Bronchial epithelial cell (primary cell): ENCODE measurements around the gene FAM3B. TPM values are rescaled to one million over a fixed set of nuclear protein-coding genes. Genes with fewer than 3 reads are reported as not detected.

Source experiments
- DNase-seq: peaks from one replicate; pipeline ENCODE4 v3.0.0-alpha.2; 2010; ENCODE audit warnings: low read depth
- FAIRE-seq: peaks from 2 replicates; lab custom pipeline; 2011; peaks lifted over from hg19 to GRCh38; lab: Jason Lieb, UNC
- H3K27me3 ChIP-seq: 2 replicates; pipeline ENCODE4 v1.5.1; 2011; ENCODE audit warnings: low read length; ENCODE audit not compliant: control insufficient read depth, insufficient read depth
- H3K36me3 ChIP-seq: 2 replicates; pipeline ENCODE4 v1.5.1; 2011; ENCODE audit warnings: low read length; ENCODE audit not compliant: control insufficient read depth, insufficient read depth
- H3K4me3 ChIP-seq: 2 replicates; pipeline ENCODE4 v1.5.1; 2011; ENCODE audit warnings: mild to moderate bottlenecking, low read depth, low read length, control low read depth
- CTCF ChIP-seq: IDR thresholded peaks from 2 replicates; pipeline ENCODE4 v1.5.1; 2011; ENCODE audit warnings: mild to moderate bottlenecking, moderate library complexity, low read length, control low read depth, inconsistent platforms; ENCODE audit not compliant: insufficient read depth, severe bottlenecking
- total RNA-seq: library from RNA; depleted of rRNA; stranded (reverse); fragments of >200 nt; gene quantifications from 2 replicates; pipeline ENCODE4 v1.2.1, GENCODE V29; 2014

The FAM3B gene
- total RNA-seq, 1 donor from 2014 or later = not detected

GRCh38 chr21:41396558-41397075 is 80.0 kb downstream of the FAM3B start:
- peak; percentile 41 for DNase-seq
- no peak for FAIRE-seq

GRCh38 chr21:41397471-41397891 is 80.9 kb downstream of the FAM3B start:
- FAIRE-seq = no peak
- H3K36me3 ChIP-seq = no peaks in the 10 kb centered on the region
- no peak overlapping the region for H3K4me3 ChIP-seq
- no peak for DNase-seq
- no peak for TF ChIP-seq CTCF
- no peaks in the 10 kb centered on the region for H3K27me3 ChIP-seq

More at GRCh38 chr21:41396558-41397075, 80.0 kb downstream of the FAM3B start:
- no peaks in the 10 kb centered on the region for H3K36me3 ChIP-seq
- H3K27me3 ChIP-seq = no peaks in the 10 kb centered on the region
- no peak for TF ChIP-seq CTCF
- no peak overlapping the region for H3K4me3 ChIP-seq

DNA sequence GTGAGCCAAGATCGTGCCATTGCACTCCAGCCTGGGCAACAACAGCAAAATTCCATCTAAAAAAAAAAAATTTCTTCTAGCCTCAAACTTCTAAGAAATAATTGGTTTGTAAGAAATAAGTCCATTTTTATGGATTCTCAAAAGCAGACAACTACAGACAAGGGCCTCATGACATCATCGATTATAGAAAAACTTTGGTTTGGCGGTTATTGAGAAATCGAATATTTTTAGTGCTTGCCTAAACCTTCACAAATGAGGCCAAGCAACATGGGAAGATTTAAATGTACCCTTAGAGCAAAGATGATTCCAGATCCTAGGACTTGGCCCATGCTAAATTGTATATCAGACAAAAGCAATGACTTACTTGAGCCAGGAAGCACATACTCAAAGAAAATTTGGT is 81.7 kb downstream of the FAM3B start:
- Histone ChIP-seq H3K27me3 (peaks cover 1% of the 10 kb centered on the region), H3K4me3 (no peak overlapping the region), H3K36me3 (no peaks in the 10 kb centered on the region)
- TF ChIP-seq CTCF = no peak
- FAIRE-seq (no peak), DNase-seq (no peak)

GRCh38 chr21:41398831-41399230 is 82.2 kb downstream of the FAM3B start:
- Histone ChIP-seq H3K27me3 (peaks cover 1% of the 10 kb centered on the region), H3K4me3 (no peak overlapping the region), H3K36me3 (no peaks in the 10 kb centered on the region)
- no peak for FAIRE-seq
- DNase-seq = no peak
- no peak for TF ChIP-seq CTCF

GRCh38 chr21:41399246-41399800 is 82.7 kb downstream of the FAM3B start:
- FAIRE-seq (no peak), DNase-seq (no peak)
- no peak overlapping the region for H3K4me3 ChIP-seq
- TF ChIP-seq CTCF = no peak
- H3K27me3 ChIP-seq = peaks cover 1% of the 10 kb centered on the region
- no peaks in the 10 kb centered on the region for H3K36me3 ChIP-seq

DNA sequence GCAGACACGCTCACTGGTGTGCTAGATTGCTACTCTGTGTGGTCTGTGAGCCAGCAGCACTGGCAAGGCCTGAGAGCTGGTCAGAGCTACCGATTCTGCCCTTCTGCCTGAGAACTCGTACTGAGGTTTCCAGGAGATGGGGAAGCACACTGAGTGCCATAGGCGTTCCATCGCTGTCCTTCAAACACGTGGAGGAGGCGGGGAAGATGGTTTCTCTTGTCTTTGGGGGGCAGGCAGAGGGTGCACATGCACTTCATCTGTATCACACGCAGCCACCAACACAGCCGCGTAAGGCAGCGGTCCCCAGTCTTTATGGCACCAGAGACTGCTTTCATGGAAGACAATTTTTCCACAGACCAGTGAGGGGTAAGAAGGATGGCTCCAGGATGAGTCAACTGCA is 85.6 kb downstream of the FAM3B start:
- DNase-seq = no peak
- no peak for TF ChIP-seq CTCF
- H3K4me3 ChIP-seq = no peak overlapping the region
- no peaks in the 10 kb centered on the region for H3K36me3 ChIP-seq
- FAIRE-seq = no peak
- H3K27me3 ChIP-seq = peaks cover 3% of the 10 kb centered on the region
